HepG2 (cell line): Measurements from ENCODE around the gene GALNT12. TPM values are rescaled to one million over a fixed set of nuclear protein-coding genes. Genes with fewer than 3 reads are reported as not detected.

Experiments used
- ATAC-seq: fragments of 200-7000 bp; cut with Tn5 transposase; 3 replicates; pipeline ENCODE4 v1.9.1; 2020; ENCODE audit warnings: mild to moderate bottlenecking, moderate library complexity
- BruUV-seq: library from RNA; stranded (reverse); fragments of 400-500 nt; replicated peaks from 2 replicates; lab custom pipeline; 2021; lab: Mats Ljungman, UMichigan
- CTCF ChIA-PET: fragments of 300-600 bp; formaldehyde crosslinking; extraction: SDS; loops from one replicate; lab custom pipeline; 2021; ENCODE audit warnings: low total read pairs, inconsistent platforms, low intra/inter-chr PET ratio; lab: Yijun Ruan, JAX
- POLR2A ChIA-PET: fragments of 350-600 bp; sonication (Branson Sonifier 250); formaldehyde crosslinking; loops from one replicate; lab custom pipeline; 2020; ENCODE audit warnings: antibody characterized with exemption, inconsistent platforms; lab: Yijun Ruan, JAX
- DNase-seq: peaks from one replicate; pipeline ENCODE4 v3.0.0-alpha.2; 2015; ENCODE audit warnings: low spot score
- FAIRE-seq: peaks from 3 replicates; lab custom pipeline; 2011; peaks lifted over from hg19 to GRCh38; lab: Jason Lieb, UNC
- H2AFZ ChIP-seq: one replicate; pipeline ENCODE4 v1.6.1; 2011; ENCODE audit warnings: low read length, inconsistent platforms
- H3K27ac ChIP-seq: fragments of 300-600 bp; 3 replicates; pipeline ENCODE4 v1.8.0; 2011; ENCODE audit warnings: mixed run types, mild to moderate bottlenecking, mixed read lengths, low read length, inconsistent platforms; ENCODE audit not compliant: insufficient read depth; ENCODE audit errors: extremely low read length
- H3K27me3 ChIP-seq, 2 experiments: fragments of 200-600 bp in 1 of 2; 2 replicates in 1 of 2; 3 replicates in 1 of 2; pipeline versions ENCODE4 v1.6.0 to v1.8.0; 2011; ENCODE audit warnings: low read length in 2 of 2, mild to moderate bottlenecking in 2 of 2, moderate library complexity in 2 of 2, inconsistent platforms in 1 of 2; ENCODE audit not compliant: insufficient read depth in 2 of 2, control insufficient read depth in 1 of 2
- H3K36me3 ChIP-seq, 2 experiments: fragments of 200-600 bp in 1 of 2; replicated peaks in 1 of 2; 2 replicates in 1 of 2; 3 replicates in 1 of 2; pipeline versions ENCODE4 v1.5.1 to v1.8.0; 2011; ENCODE audit warnings: low read length in 2 of 2, inconsistent platforms in 1 of 2; ENCODE audit not compliant: insufficient read depth in 2 of 2, control insufficient read depth in 1 of 2
- H3K4me1 ChIP-seq: 2 replicates; pipeline ENCODE4 v1.5.1; 2012; ENCODE audit warnings: low read length, inconsistent platforms; ENCODE audit not compliant: insufficient read depth
- H3K4me2 ChIP-seq: 2 replicates; pipeline ENCODE4 v1.6.0; 2011; ENCODE audit warnings: low read depth, low read length, inconsistent platforms
- H3K4me3 ChIP-seq, 3 experiments: fragments of 200-600 bp in 1 of 3; sonication (generic), shearing (Covaris generic) in 1 of 3; replicated peaks in 1 of 3; 2 replicates each; pipeline ENCODE4 v1.5.1; 2011 to 2016; ENCODE audit warnings: low read length in 3 of 3, inconsistent platforms in 2 of 3, low read depth in 2 of 3, mild to moderate bottlenecking in 2 of 3, control low read depth in 1 of 3, mixed read lengths in 1 of 3; ENCODE audit not compliant: insufficient read depth in 1 of 3
- H3K79me2 ChIP-seq: one replicate; pipeline ENCODE4 v1.6.1; 2011; ENCODE audit warnings: low read length, inconsistent platforms; ENCODE audit not compliant: insufficient read depth
- H3K9ac ChIP-seq: 2 replicates; pipeline ENCODE4 v1.6.0; 2011; ENCODE audit warnings: mild to moderate bottlenecking, low read depth, low read length, inconsistent platforms; ENCODE audit not compliant: insufficient read depth
- H3K9me3 ChIP-seq: 2 replicates; pipeline ENCODE4 v1.5.1; 2012; ENCODE audit warnings: mild to moderate bottlenecking, low read length
- H4K20me1 ChIP-seq: 2 replicates; pipeline ENCODE4 v1.6.0; 2011; ENCODE audit warnings: inconsistent platforms, mild to moderate bottlenecking, low read length, moderate library complexity; ENCODE audit not compliant: insufficient read depth
- DPF2 ChIP-seq: sonication (generic); formaldehyde crosslinking; IDR thresholded peaks from 2 replicates; pipeline ENCODE4 v1.4.0; 2020; ENCODE audit warnings: mild to moderate bottlenecking, low read depth, missing genetic modification reagents, borderline replicate concordance
- ELF3 ChIP-seq: IDR thresholded peaks from 2 replicates; pipeline ENCODE4 v1.6.1; 2016; ENCODE audit warnings: missing genetic modification reagents, missing compliant biosample characterization
- KLF6 ChIP-seq: IDR thresholded peaks from 2 replicates; pipeline ENCODE4 v1.8.0; 2016; ENCODE audit warnings: missing biosample characterization, missing genetic modification reagents
- RNF219 ChIP-seq: sonication (generic); formaldehyde crosslinking; IDR thresholded peaks from 2 replicates; pipeline ENCODE4 v1.5.0; 2020; ENCODE audit warnings: mild to moderate bottlenecking, missing genetic modification reagents
- ZKSCAN5 ChIP-seq: sonication (generic); formaldehyde crosslinking; IDR thresholded peaks from 2 replicates; pipeline ENCODE4 v1.5.1; 2020; ENCODE audit warnings: mild to moderate bottlenecking, missing genetic modification reagents
- ZNF234 ChIP-seq: sonication (generic); formaldehyde crosslinking; conservative IDR thresholded peaks from 2 replicates; pipeline ENCODE4 v1.5.1; 2020; ENCODE audit warnings: mild to moderate bottlenecking, missing genetic modification reagents
- ZSCAN31 ChIP-seq: sonication (generic); formaldehyde crosslinking; IDR thresholded peaks from 2 replicates; pipeline ENCODE4 v1.5.0; 2020; ENCODE audit warnings: low read depth, mild to moderate bottlenecking, missing genetic modification reagents
- WGBS: methylation state at CpG from one replicate; pipeline ENCODE4 v1.1.6; 2017; ENCODE audit warnings: low lambda C conversion rate; 5-methylcytosine and 5-hydroxymethylcytosine counted together
- in situ Hi-C: cut with HindIII; loops from 2 replicates; pipeline ENCODE4 v1.10.0; 2017; ENCODE audit warnings: low pct_unique_long_range_greater_than_20kb; ENCODE audit not compliant: extremely low pct_ligation_motif_present
- intact Hi-C: fragments of 100-400 bp; cut with micrococcal nuclease; formaldehyde crosslinking; loops from one replicate; pipeline ENCODE4 v1.10.0; 2022; ENCODE audit not compliant: unreplicated experiment
- polyA plus RNA-seq, 8 experiments: library from polyadenylated mRNA; depleted of rRNA in 3 of 8; stranded (reverse) in 7 of 8; unstranded in 1 of 8; fragments of >200 nt; fragmentation: Illumina TruSeq in 4 of 8; extraction: Trizol in 4 of 8; gene quantifications; 2 replicates each; pipeline versions ENCODE4 v1.2.1 to v1.2.3, GENCODE V29; 2011 to 2016; ENCODE audit warnings: low read depth in 4 of 8, missing spikeins in 1 of 8, mixed read lengths in 1 of 8; ENCODE audit not compliant: insufficient read depth in 1 of 8
- total RNA-seq, 5 experiments: library from RNA; depleted of rRNA; stranded (reverse); fragments of >200 nt; fragmentation: Illumina TruSeq; extraction: Trizol; gene quantifications; 2 replicates each; pipeline ENCODE4 v1.2.3, GENCODE V29; 2016; ENCODE audit warnings: low read depth in 1 of 5

The GALNT12 gene
- total and polyA plus RNA-seq, 2 of the 13 experiments (the other 11 are each of a cell fraction or from before 2014, with no cell fraction given) = 0.07 TPM; not detected in 1

GRCh38 chr9:98887918-98888510, 80.5 kb downstream of the GALNT12 start:
- ATAC-seq = no peak
- no peak overlapping the region for H3K4me2 ChIP-seq
- in situ Hi-C loops = no loop called here
- no peaks in the 10 kb centered on the region for H4K20me1 ChIP-seq
- H3K27me3 ChIP-seq = peaks cover 0 to 14% of the 10 kb centered on the region in 2 experiments; a peak in 2 of 5 replicates
- no TSS peak for BruUV-seq
- FAIRE-seq = no peak
- H3K4me1 ChIP-seq = no peaks in the 10 kb centered on the region
- no peak overlapping the region for H3K27ac ChIP-seq
- H3K4me3 ChIP-seq = no peak overlapping the region
- no peaks in the 10 kb centered on the region for H3K36me3 ChIP-seq
- DNase-seq = no peak
- intact Hi-C loops = no loop called here
- no peaks in the 10 kb centered on the region for H3K9me3 ChIP-seq
- WGBS = 6% methylated on average over 6 of the region's 6 CpGs
- H3K79me2 ChIP-seq = no peaks in the 10 kb centered on the region
- no peak overlapping the region for H2AFZ ChIP-seq
- H3K9ac ChIP-seq = no peak overlapping the region
- CTCF ChIA-PET = no interaction called here
- POLR2A ChIA-PET = no interaction called here
- TF ChIP-seq ZKSCAN5 = no peak
- TF ChIP-seq ZSCAN31 (CRISPR knock-in tag) = no peak
- no peak for TF ChIP-seq DPF2 (CRISPR knock-in tag)
- no peak for TF ChIP-seq RNF219
- TF ChIP-seq ZNF234 = no peak
- TF ChIP-seq KLF6 (CRISPR knock-in tag) = no peak
- TF ChIP-seq ELF3 (CRISPR knock-in tag) = no peak
